GM19193 (cell line): Measurements from ENCODE around the gene SMARCD1.

Experiments
- POLR2A ChIP-seq: IDR thresholded peaks from 4 replicates; pipeline ENCODE4 v1.6.1; 2011; ENCODE audit not compliant: insufficient read depth, insufficient read length; ENCODE audit errors: extremely low read depth

The SMARCD1 gene

GRCh38 chr12:50120953-50121352 is 35.8 kb downstream of the SMARCD1 start:
- TF ChIP-seq POLR2A, result no peak

- no peak for TF ChIP-seq POLR2A
Measured at GRCh38 chr12:50121641-50122040, 36.5 kb downstream of the SMARCD1 start.

GRCh38 chr12:50123203-50123602 is 38.1 kb downstream of the SMARCD1 start:
- TF ChIP-seq POLR2A, result no peak

GRCh38 chr12:50127546-50127945 is 42.4 kb downstream of the SMARCD1 start:
- TF ChIP-seq POLR2A, result no peak

GRCh38 chr12:50129290-50129689 is 44.1 kb downstream of the SMARCD1 start:
- no peak for TF ChIP-seq POLR2A

GRCh38 chr12:50132505-50133135 is 47.5 kb downstream of the SMARCD1 start:
- TF ChIP-seq POLR2A, result no peak

- no peak for TF ChIP-seq POLR2A
Measured at GRCh38 chr12:50142993-50143392, 57.9 kb downstream of the SMARCD1 start.

- TF ChIP-seq POLR2A, result no peak
Measured at GRCh38 chr12:50145439-50145838, 60.3 kb downstream of the SMARCD1 start.

GRCh38 chr12:50147281-50147680 is 62.1 kb downstream of the SMARCD1 start:
- no peak for TF ChIP-seq POLR2A

- TF ChIP-seq POLR2A, result no peak
Measured at GRCh38 chr12:50149311-50149710, 64.2 kb downstream of the SMARCD1 start.
